ENCODE data around the gene SYT4.

SYT4 gene, protein sequence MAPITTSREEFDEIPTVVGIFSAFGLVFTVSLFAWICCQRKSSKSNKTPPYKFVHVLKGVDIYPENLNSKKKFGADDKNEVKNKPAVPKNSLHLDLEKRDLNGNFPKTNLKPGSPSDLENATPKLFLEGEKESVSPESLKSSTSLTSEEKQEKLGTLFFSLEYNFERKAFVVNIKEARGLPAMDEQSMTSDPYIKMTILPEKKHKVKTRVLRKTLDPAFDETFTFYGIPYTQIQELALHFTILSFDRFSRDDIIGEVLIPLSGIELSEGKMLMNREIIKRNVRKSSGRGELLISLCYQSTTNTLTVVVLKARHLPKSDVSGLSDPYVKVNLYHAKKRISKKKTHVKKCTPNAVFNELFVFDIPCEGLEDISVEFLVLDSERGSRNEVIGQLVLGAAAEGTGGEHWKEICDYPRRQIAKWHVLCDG

DNA sequence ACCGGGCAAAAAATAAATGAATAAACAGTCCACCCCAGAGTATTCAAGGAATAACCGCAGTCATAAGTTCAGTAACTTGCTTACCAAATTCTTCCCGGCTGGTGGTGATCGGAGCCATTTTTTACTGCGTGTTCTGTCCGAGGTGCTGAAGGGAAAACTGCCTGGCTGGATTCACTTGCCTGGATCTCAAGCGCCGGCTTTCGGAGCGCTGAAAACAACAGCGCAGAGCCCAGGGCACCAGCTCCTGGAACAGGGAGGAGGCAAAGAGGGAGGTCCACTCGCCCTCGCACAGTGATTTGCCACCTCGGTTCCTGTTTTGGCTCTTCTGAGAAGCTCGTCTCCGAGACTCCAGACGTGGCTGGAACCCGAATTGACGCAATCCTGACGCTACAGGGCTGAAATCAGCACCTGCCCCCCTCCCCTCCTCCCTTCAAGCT lies at the start of gene SYT4:
Gene SYT4 (minus strand): TSS at position 327 of the 437 bp plus-strand sequence. CDS start 209 bp downstream, at position 118.
- TF ChIP-seq, protein P1, sequence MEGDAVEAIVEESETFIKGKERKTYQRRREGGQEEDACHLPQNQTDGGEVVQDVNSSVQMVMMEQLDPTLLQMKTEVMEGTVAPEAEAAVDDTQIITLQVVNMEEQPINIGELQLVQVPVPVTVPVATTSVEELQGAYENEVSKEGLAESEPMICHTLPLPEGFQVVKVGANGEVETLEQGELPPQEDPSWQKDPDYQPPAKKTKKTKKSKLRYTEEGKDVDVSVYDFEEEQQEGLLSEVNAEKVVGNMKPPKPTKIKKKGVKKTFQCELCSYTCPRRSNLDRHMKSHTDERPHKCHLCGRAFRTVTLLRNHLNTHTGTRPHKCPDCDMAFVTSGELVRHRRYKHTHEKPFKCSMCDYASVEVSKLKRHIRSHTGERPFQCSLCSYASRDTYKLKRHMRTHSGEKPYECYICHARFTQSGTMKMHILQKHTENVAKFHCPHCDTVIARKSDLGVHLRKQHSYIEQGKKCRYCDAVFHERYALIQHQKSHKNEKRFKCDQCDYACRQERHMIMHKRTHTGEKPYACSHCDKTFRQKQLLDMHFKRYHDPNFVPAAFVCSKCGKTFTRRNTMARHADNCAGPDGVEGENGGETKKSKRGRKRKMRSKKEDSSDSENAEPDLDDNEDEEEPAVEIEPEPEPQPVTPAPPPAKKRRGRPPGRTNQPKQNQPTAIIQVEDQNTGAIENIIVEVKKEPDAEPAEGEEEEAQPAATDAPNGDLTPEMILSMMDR (IDR thresholded peaks at IDR 0.05), result no peak

DNA sequence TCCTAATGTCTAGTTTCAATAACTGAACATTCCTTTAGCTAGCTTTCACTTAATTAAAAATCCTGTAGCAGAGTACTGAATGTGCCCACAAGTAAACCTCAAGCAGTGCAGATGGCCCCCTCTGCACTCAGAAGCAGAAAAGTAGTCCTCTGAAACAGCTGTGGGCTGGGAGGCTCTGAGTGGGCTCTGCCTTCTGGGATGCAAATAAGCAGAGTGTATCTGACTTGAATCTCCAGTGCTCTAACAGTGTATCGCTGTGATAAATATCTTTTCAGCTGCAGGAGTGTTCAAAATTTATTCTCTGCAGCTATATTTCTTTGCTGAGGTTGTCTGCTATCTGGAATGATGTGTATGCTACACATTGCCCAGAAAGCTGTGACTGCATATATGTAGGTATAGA lies 44.8 kb upstream of the SYT4 start:
- no peaks in the 10 kb centered on the region for H3K79me2 ChIP-seq
- no peaks in the 10 kb centered on the region for H3K36me3 ChIP-seq (ENCODE audit: control insufficient read depth, insufficient read depth, low read length)
- H3K27ac ChIP-seq, result no peak overlapping the region
- H3K9me3 ChIP-seq (ENCODE audit: control insufficient read depth, low read length), result no peaks in the 10 kb centered on the region
- H3K4me1 ChIP-seq, result no peaks in the 10 kb centered on the region
- H3K4me2 ChIP-seq (ENCODE audit: low read length), result no peak overlapping the region
- no peak overlapping the region for H3K9ac ChIP-seq
- H3K4me3 ChIP-seq (ENCODE audit: low read depth, low read length), result no peak overlapping the region
- TF ChIP-seq, protein P1 (IDR thresholded peaks at IDR 0.05), result no peak
- no peak overlapping the region for H2AFZ ChIP-seq
- H3K27me3 ChIP-seq (ENCODE audit: control insufficient read depth, insufficient read depth, low read length), result no peaks in the 10 kb centered on the region

More for the DNA sequence above, at the start of gene SYT4:
- no peaks in the 10 kb centered on the region for H3K36me3 ChIP-seq (ENCODE audit: control insufficient read depth, insufficient read depth, low read length)
- H2AFZ ChIP-seq, result peak within 1 kb of the TSS; percentile 81
- H3K27me3 ChIP-seq (ENCODE audit: control insufficient read depth, insufficient read depth, low read length), result no peaks in the 10 kb centered on the region
- no peaks in the 10 kb centered on the region for H3K79me2 ChIP-seq
- peak within 1 kb of the TSS; percentile 6 for H3K4me2 ChIP-seq (ENCODE audit: low read length)
- peaks cover 17% of the 10 kb centered on the region for H3K4me1 ChIP-seq
- H3K9me3 ChIP-seq (ENCODE audit: control insufficient read depth, low read length), result no peaks in the 10 kb centered on the region
- no peak within 1 kb of the TSS for H3K4me3 ChIP-seq (ENCODE audit: low read depth, low read length)
- H3K27ac ChIP-seq, result peak within 1 kb of the TSS; percentile 96
- peak within 1 kb of the TSS; percentile 3 for H3K9ac ChIP-seq

DNA sequence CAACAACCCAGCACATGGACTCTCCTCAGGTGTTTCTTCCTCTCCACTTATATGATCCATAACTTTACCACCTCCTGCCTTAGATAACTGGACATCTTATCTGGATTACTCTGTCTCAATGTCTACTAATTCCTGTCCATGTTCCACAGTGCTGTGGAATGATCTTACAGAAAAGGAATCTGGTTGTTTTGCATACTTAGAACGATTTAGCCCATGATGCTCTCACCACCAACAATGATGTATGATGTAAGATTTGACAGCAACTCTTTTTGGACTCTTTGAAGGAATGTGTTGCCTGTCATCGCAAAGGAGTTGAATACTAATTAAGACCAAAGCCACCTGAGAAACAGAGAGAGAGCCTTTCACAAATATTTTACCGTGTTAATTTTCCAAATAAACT lies 37.7 kb upstream of the SYT4 start:
- Histone ChIP-seq H3K79me2 (no peaks in the 10 kb centered on the region), H3K9me3 (ENCODE audit: control insufficient read depth, low read length) (no peaks in the 10 kb centered on the region), H3K27me3 (ENCODE audit: control insufficient read depth, insufficient read depth, low read length) (no peaks in the 10 kb centered on the region), H3K4me3 (ENCODE audit: low read depth, low read length) (no peak overlapping the region), H3K27ac (no peak overlapping the region), H3K4me1 (no peaks in the 10 kb centered on the region), H2AFZ (no peak overlapping the region), H3K9ac (no peak overlapping the region), H3K4me2 (ENCODE audit: low read length) (no peak overlapping the region), H3K36me3 (ENCODE audit: control insufficient read depth, insufficient read depth, low read length) (no peaks in the 10 kb centered on the region)
- TF ChIP-seq, protein P1 (IDR thresholded peaks at IDR 0.05), result no peak

DNA sequence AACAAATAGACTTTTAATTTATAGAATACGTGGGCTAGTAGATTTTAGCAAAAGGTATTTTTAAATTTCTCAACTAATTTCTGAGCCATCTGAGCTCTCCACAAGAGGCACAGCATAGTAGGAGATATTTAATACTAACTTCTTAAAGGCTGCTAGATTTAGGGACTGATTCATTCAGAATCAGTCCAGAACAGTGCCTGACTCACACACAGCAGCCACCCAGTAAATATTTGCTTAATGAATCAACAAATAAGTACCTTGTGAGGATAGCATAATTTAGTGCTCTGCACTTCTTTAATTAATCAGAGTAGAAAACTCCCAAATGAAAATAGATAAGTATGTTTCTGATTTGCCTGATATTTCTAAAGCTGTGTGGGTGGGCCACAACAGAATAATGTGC lies 35.6 kb upstream of the SYT4 start:
- H3K27me3 ChIP-seq (ENCODE audit: control insufficient read depth, insufficient read depth, low read length), result no peaks in the 10 kb centered on the region
- H3K9me3 ChIP-seq (ENCODE audit: control insufficient read depth, low read length), result no peaks in the 10 kb centered on the region
- no peak overlapping the region for H3K4me2 ChIP-seq (ENCODE audit: low read length)
- no peaks in the 10 kb centered on the region for H3K36me3 ChIP-seq (ENCODE audit: control insufficient read depth, insufficient read depth, low read length)
- H3K4me1 ChIP-seq, result no peaks in the 10 kb centered on the region
- TF ChIP-seq, protein P1 (IDR thresholded peaks at IDR 0.05), result no peak
- no peak overlapping the region for H3K27ac ChIP-seq
- H3K9ac ChIP-seq, result no peak overlapping the region
- H3K4me3 ChIP-seq (ENCODE audit: low read depth, low read length), result no peak overlapping the region
- H3K79me2 ChIP-seq, result no peaks in the 10 kb centered on the region
- no peak overlapping the region for H2AFZ ChIP-seq

DNA sequence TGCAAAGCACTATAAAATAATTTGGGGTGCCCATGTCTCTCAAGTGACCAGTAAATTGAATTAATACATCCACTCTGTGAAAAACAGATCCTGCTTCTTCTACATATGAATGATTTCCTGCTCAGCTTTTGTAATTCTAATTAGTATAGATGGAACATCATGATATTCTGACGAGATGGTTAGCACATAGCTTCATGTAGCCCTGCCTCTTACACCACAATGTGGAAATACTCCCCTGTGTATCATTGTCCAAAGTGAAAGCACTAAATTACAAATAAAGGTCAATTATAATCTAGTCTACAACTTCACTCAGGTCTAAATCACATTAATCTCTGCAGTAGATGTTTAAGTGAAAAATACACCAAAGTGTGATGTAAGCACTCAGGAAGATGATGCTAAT lies 32.9 kb upstream of the SYT4 start:
- no peak overlapping the region for H3K4me3 ChIP-seq (ENCODE audit: low read depth, low read length)
- H3K4me1 ChIP-seq, result no peaks in the 10 kb centered on the region
- H3K9ac ChIP-seq, result no peak overlapping the region
- no peaks in the 10 kb centered on the region for H3K27me3 ChIP-seq (ENCODE audit: control insufficient read depth, insufficient read depth, low read length)
- H3K4me2 ChIP-seq (ENCODE audit: low read length), result no peak overlapping the region
- no peaks in the 10 kb centered on the region for H3K79me2 ChIP-seq
- H3K9me3 ChIP-seq (ENCODE audit: control insufficient read depth, low read length), result no peaks in the 10 kb centered on the region
- H3K27ac ChIP-seq, result no peak overlapping the region
- H2AFZ ChIP-seq, result no peak overlapping the region
- TF ChIP-seq, protein P1 (IDR thresholded peaks at IDR 0.05), result no peak
- H3K36me3 ChIP-seq (ENCODE audit: control insufficient read depth, insufficient read depth, low read length), result no peaks in the 10 kb centered on the region

Data from parathyroid adenoma (tissue), 2 donors.